GM12891 (cell line): ENCODE results near the gene UXS1.

Experiments used
- POLR2A ChIP-seq: IDR thresholded peaks from 2 replicates; pipeline ENCODE4 v1.6.1; 2011; ENCODE audit warnings: low read depth, low read length, control low read depth
- TAF1 ChIP-seq: IDR thresholded peaks from 2 replicates; pipeline ENCODE4 v1.6.1; 2011; ENCODE audit warnings: low read depth, low read length, control low read depth

- TF ChIP-seq POLR2A (no peak), TAF1 (no peak)
Measured at GRCh38 chr2:106158871-106159270, 35.2 kb downstream of the UXS1 start.
